NCI-H2196 treated with DMSO at 0.1 percent for 48 hours (cell line): ENCODE results near the gene CCNT2.
A peak's percentile ranks its signal among the peaks of the same experiment; 100 is the strongest.
"Not testable (repeated sequence)": the region's sequence is repeated elsewhere in the genome, so short reads cannot be mapped to it uniquely, and the experiment has no call there.

Experiments used
- DNase-seq: peaks from one replicate; lab custom pipeline; 2025; ENCODE audit not compliant: unreplicated experiment; lab: John Stamatoyannopoulos, UW

CCNT2 gene

GRCh38 chr2:134918526-134919340 is at the start of gene CCNT2:
Gene CCNT2 (plus strand): TSS chr2:134918822. CDS start chr2:134918855, 33 bp downstream.
- DNase-seq = peak; percentile 99

DNA sequence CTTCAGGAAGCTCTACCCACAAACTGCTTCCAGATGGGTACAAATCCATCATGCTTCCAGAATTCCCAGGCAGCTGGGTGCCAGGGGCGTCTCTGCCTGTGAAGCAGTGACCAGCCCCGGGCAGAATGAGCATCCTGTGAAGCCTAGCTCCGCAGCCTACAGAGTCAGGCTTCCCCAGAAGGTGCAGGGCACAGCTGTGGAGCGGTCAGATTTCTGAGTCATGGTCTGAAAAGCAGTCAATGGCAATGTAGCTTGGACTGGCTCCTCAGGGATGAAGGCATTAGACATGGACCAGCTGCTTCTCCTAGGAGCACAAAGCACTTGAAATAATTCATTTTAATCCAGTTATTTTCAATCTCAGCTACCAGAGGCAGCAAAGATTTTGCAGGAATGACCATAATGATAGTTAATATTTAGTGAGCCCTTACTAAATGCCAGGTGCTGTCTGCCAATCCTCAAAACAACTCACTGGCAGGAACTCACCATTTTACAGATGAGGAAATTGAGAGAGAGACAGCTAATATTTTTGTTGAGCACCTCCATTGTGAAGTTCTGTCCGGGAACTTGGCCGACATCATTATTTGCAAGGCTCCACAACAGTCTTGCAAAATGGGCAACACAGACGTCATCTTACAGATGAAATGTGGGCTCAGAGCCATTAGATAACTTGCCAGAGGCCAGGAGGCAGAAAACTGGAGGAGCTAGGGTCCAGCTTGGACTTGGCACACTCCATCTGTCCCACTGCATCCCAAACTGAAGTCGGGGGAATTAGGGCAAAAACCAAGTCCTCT is 48.5 kb upstream of the CCNT2 start:
- no peak for DNase-seq

GRCh38 chr2:134873152-134873551 is 45.5 kb upstream of the CCNT2 start:
- DNase-seq = no peak

DNA sequence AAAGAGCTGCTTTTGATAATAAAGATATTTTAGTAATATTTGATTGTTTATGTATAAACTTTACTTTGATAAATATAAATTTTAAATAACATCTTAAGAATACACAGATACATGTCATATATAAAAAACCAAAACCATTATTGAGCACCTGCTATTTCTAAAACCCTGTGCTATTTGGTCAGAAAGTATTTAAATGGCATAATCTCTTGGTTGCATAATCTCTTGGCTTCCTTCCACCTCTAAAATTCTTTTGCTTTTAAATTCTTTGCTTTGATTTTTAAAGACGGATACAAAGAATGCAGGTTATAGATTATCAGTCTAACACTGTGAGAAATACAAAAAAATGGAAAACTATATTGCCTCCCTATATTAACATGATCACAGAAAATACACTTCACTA is 43.3 kb upstream of the CCNT2 start:
- no peak for DNase-seq

DNA sequence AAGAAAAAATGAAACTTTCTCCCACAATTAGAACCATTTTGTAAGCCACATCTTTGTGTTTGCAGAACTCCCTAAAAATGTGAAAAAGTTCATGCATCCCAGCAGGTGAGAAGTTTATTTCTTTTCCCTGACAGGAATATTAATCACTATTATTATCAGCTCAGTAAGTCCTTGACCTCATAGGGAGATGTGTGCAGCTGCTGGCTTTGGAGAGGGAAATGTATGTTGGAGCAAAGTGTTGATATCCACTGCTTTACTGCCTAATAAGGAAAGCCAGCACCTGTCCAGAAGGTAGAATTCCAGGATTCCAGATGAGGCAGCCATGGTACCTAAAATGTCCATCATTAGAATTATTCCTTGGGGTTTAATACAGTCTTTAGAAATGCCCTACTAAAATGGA is 35.8 kb upstream of the CCNT2 start:
- DNase-seq = no peak

DNA sequence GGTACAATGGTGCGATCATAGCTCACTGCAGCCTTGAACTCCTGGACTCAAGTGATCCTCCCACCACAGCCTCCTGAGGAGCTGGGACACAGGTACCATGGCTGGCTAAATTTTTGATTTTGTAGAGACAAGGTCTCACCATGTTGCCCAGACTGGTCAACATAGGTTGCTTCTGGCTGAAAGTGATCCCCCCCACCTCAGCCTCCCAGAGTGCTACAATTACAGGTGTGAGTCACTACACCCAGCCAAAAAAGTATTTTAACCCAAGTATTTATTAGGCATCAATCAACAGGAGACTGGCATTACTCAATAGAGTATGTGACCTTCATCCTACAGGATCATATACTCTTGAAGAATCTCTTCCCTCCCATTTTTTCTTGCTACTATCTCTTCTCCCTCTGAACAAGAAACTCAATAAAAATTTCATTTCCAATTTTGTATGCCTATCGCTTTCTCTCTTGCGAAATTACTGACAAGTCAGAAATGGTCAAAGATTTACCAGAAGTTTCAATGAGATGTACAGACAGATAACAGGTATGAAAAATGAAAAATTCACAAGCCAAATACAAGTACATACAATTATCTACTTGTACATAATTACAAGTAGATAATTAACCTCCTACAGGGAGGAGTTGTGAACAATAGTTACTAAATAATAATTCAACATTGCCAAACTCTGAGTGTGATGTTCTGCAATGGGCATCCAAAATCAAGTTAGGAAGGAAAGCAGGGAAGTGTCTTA is 34.9 kb upstream of the CCNT2 start:
- DNase-seq = no peak

- no peak for DNase-seq
Measured at GRCh38 chr2:134884435-134884834, 34.2 kb upstream of the CCNT2 start.

DNA sequence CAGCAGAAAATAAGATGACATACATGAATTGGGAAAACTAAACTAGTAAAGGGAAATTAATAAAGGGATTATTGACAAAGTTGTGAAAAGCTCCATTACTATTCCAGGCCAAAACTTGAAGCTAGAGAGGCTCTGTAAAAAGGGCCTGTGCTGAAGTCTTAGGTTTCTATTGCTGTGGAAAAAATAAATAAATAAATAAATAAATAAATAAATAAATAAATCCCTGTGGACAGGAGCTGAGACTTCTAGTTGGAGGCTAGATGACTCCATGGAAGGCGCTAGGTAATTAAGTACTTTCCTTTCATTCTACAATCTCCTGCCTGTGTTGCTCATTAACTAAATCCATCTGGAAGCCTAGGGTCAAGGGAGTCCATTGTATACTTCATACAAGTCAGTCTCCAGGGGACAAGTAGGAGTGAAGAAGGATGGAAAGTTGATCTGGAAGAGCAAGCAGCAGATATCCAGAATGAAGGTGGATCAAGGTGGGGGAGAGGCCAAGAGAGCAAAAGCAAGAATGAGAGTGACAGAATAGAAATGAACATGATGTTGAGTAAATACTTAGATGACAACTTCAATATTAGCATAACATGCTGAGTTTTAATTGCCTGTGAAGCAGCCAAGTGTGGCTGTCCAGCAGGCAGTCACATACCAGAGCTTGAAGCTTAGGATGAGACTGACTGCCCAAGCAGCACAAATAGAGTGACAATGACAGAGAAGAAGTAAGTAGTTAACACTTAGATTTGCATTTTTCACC is 26.2 kb upstream of the CCNT2 start:
- no peak for DNase-seq

- DNase-seq = no peak
Measured at GRCh38 chr2:134897932-134898331, 20.7 kb upstream of the CCNT2 start.

GRCh38 chr2:134899204-134899603 is 19.4 kb upstream of the CCNT2 start:
- no peak for DNase-seq

- DNase-seq = no peak
Measured at GRCh38 chr2:134900151-134900550, 18.5 kb upstream of the CCNT2 start.

DNA sequence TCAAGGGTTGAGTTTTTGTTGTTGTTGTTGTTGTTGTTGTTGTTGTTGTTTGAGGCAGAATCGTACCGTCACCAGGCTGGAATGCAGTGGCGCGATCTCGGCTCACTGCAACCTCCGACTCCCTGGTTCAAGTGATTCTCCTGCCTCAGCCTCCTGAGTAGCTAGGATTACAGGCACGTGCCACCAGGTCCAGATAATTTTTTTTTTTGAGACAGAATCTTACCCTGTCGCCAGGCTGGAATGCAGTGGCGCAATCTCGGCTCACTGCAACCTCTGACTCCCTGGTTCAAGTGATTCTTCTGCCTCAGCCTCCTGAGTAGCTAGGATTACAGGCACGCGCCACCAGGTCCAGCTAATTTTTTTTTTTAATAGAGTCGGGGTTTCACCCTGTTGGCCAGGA is 14.9 kb upstream of the CCNT2 start:
- not testable (repeated sequence) for DNase-seq

DNA sequence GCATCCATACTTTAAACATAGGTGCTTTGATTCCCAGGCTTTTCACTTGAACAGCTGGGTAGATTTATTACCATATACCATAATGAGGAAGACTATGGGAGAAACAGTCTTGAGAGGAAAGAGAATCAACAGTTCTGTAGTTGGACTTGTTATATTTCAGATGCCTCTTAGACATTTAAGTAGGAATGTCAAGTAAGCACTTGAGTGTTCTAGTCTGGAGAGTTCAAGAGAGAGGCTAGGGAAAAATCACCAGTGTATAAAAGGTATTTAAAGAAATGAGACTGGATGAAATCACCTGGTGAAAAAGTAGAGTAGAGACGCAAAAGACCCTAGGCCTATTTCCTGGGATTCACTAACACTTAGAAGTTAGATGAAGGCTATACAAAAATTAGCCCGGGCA is 13.5 kb upstream of the CCNT2 start:
- DNase-seq = no peak

- DNase-seq = no peak
Measured at GRCh38 chr2:134906726-134907125, 11.9 kb upstream of the CCNT2 start.

- not testable (repeated sequence) for DNase-seq
Measured at GRCh38 chr2:134907441-134908116, 11.0 kb upstream of the CCNT2 start.

GRCh38 chr2:134910763-134911399 is 7.7 kb upstream of the CCNT2 start:
- DNase-seq = no peak

- DNase-seq = no peak
Measured at GRCh38 chr2:134911400-134911785, 7.2 kb upstream of the CCNT2 start.

DNA sequence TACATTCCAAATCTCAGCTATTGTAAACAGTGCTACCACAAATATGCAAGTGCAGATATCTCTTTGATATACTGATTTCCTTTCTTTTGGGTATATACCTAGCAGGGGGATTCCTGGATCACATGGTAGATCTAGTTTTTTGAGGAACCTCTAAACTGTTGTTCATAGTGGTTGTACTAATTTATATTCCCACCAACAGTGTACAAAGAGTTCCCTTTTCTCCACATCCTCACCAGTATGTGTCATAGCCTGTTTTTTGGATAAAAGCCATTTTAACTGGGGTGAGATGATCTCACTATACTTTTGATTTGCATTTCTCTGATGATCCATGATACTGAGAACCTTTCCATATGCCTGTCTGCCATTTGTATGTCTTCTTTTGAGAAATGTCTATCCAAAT is 6.3 kb upstream of the CCNT2 start:
- no peak for DNase-seq

- DNase-seq = no peak
Measured at GRCh38 chr2:134917360-134917865, 1.2 kb upstream of the CCNT2 start.
